Stimulated activated CD4-positive, alpha-beta T cell treated with anti-CD3 and anti-CD28 coated beads, Interleukin-4, amount 100 ng/mL, for 48 hours (primary cell): ENCODE results near the gene FAM81A.
A peak's percentile ranks its signal among the peaks of the same experiment; 100 is the strongest.
"Not testable (repeated sequence)": the region's sequence is repeated elsewhere in the genome, so short reads cannot be mapped to it uniquely, and the experiment has no call there.

Experiments used
- DNase-seq, 2 donors: peaks; one replicate each; pipeline ENCODE4 v3.0.0-alpha.2; 2020; ENCODE audit warnings: low read depth in 2 of 2

Gene FAM81A

GRCh38 chr15:59437817-59438624 is at the start of gene FAM81A:
Gene FAM81A, plus strand, starts transcription at chr15:59438186. Its CDS starts 20,441 bp downstream, at chr15:59458627.
- DNase-seq: peak; percentile 11 to 22

- DNase-seq: no peak
Measured at GRCh38 chr15:59388670-59389069, 49.3 kb upstream of the FAM81A start.

GRCh38 chr15:59392299-59392698 is 45.7 kb upstream of the FAM81A start:
- no peak for DNase-seq

GRCh38 chr15:59394166-59394661 is 43.8 kb upstream of the FAM81A start:
- no peak for DNase-seq

GRCh38 chr15:59396211-59396610 is 41.8 kb upstream of the FAM81A start:
- no peak for DNase-seq

- no peak for DNase-seq
Measured at GRCh38 chr15:59396679-59397078, 41.3 kb upstream of the FAM81A start.

GRCh38 chr15:59398220-59398619 is 39.8 kb upstream of the FAM81A start:
- no peak for DNase-seq

- no peak for DNase-seq
Measured at GRCh38 chr15:59399465-59400102, 38.4 kb upstream of the FAM81A start.

GRCh38 chr15:59400103-59400813 is 37.7 kb upstream of the FAM81A start:
- no peak for DNase-seq

- DNase-seq: not testable (repeated sequence)
Measured at GRCh38 chr15:59401051-59401823, 36.7 kb upstream of the FAM81A start.

GRCh38 chr15:59401824-59402569 is 36.0 kb upstream of the FAM81A start:
- DNase-seq: no peak

- no peak for DNase-seq
Measured at GRCh38 chr15:59405079-59405478, 32.9 kb upstream of the FAM81A start.

- no peak for DNase-seq
Measured at GRCh38 chr15:59406446-59406845, 31.5 kb upstream of the FAM81A start.

- no peak for DNase-seq
Measured at GRCh38 chr15:59407946-59408345, 30.0 kb upstream of the FAM81A start.

GRCh38 chr15:59410391-59410896 is 27.5 kb upstream of the FAM81A start:
- no peak for DNase-seq

GRCh38 chr15:59413577-59413976 is 24.4 kb upstream of the FAM81A start:
- DNase-seq: no peak

GRCh38 chr15:59416816-59417215 is 21.2 kb upstream of the FAM81A start:
- DNase-seq: no peak

GRCh38 chr15:59419170-59419569 is 18.8 kb upstream of the FAM81A start:
- no peak for DNase-seq

GRCh38 chr15:59420108-59420507 is 17.9 kb upstream of the FAM81A start:
- DNase-seq: no peak

- no peak for DNase-seq
Measured at GRCh38 chr15:59420986-59421618, 16.9 kb upstream of the FAM81A start.
